DMS53 (cell line): ENCODE data around the gene EPHB1.

Source experiments
- DNase-seq: peaks from one replicate; lab custom pipeline; 2025; lab: John Stamatoyannopoulos, UW

The EPHB1 gene

GRCh38 chr3:135133905-135134683 lies 339.0 kb downstream of the EPHB1 start:
- DNase-seq, result no peak

GRCh38 chr3:135134684-135135075 lies 339.6 kb downstream of the EPHB1 start:
- DNase-seq, result no peak

GRCh38 chr3:135135445-135135844 lies 340.4 kb downstream of the EPHB1 start:
- DNase-seq, result no peak

GRCh38 chr3:135136361-135137100 lies 341.5 kb downstream of the EPHB1 start:
- DNase-seq, result no peak

- DNase-seq, result no peak
These were observed 342.2 kb downstream of the EPHB1 start for GRCh38 chr3:135137296-135137695.

- DNase-seq, result no peak
These were observed 343.7 kb downstream of the EPHB1 start for GRCh38 chr3:135138776-135139175.

- DNase-seq, result no peak
These were observed 345.5 kb downstream of the EPHB1 start for GRCh38 chr3:135140591-135140990.

- no peak for DNase-seq
These were observed 346.1 kb downstream of the EPHB1 start for GRCh38 chr3:135141160-135141559.

- DNase-seq, result no peak
These were observed 346.6 kb downstream of the EPHB1 start for GRCh38 chr3:135141672-135142071.

- no peak for DNase-seq
These were observed 347.5 kb downstream of the EPHB1 start for GRCh38 chr3:135142530-135142929.

- peak; percentile 42 for DNase-seq
These were observed 348.4 kb downstream of the EPHB1 start for GRCh38 chr3:135143474-135143873.

- DNase-seq, result no peak
These were observed 350.5 kb downstream of the EPHB1 start for GRCh38 chr3:135145581-135145980.

GRCh38 chr3:135147657-135148056 lies 352.6 kb downstream of the EPHB1 start:
- no peak for DNase-seq

- no peak for DNase-seq
These were observed 353.4 kb downstream of the EPHB1 start for GRCh38 chr3:135148398-135149020.

GRCh38 chr3:135149707-135150681 lies 354.9 kb downstream of the EPHB1 start:
- DNase-seq, result no peak

GRCh38 chr3:135154186-135154585 lies 359.1 kb downstream of the EPHB1 start:
- no peak for DNase-seq

GRCh38 chr3:135155228-135155627 lies 360.2 kb downstream of the EPHB1 start:
- no peak for DNase-seq

- no peak for DNase-seq
These were observed 360.7 kb downstream of the EPHB1 start for GRCh38 chr3:135155791-135156190.

GRCh38 chr3:135157045-135157740 lies 362.1 kb downstream of the EPHB1 start:
- DNase-seq, result no peak

GRCh38 chr3:135158520-135158919 lies 363.5 kb downstream of the EPHB1 start:
- DNase-seq, result no peak

GRCh38 chr3:135159681-135160247 lies 364.7 kb downstream of the EPHB1 start:
- peak; percentile 5 for DNase-seq
